ENCODE data around the gene GLG1.

GLG1 gene

GRCh38 chr16:74562117-74562516 is 44.8 kb downstream of the GLG1 start:
- TF ChIP-seq REST (IDR thresholded peaks at IDR 0.05; ENCODE audit: low read depth), result no peak
- TF ChIP-seq ZBTB7A (IDR thresholded peaks at IDR 0.05; ENCODE audit: low read depth), result no peak
- no peak for TF ChIP-seq TEAD4 (IDR thresholded peaks at IDR 0.05)
- TF ChIP-seq CREB1 (IDR thresholded peaks at IDR 0.05; ENCODE audit: low read depth), result no peak
- TF ChIP-seq TCF12 (IDR thresholded peaks at IDR 0.05; ENCODE audit: low read depth), result no peak

GRCh38 chr16:74561626-74562025 is 45.3 kb downstream of the GLG1 start:
- TF ChIP-seq RAD21 (IDR thresholded peaks at IDR 0.05; ENCODE audit: low read depth) (no peak), EP300 (IDR thresholded peaks at IDR 0.05; ENCODE audit: borderline replicate concordance) (no peak), CREB1 (IDR thresholded peaks at IDR 0.05; ENCODE audit: low read depth) (no peak), YY1 (IDR thresholded peaks at IDR 0.05; ENCODE audit: low read depth) (no peak), NFIC (IDR thresholded peaks at IDR 0.05) (no peak), REST (IDR thresholded peaks at IDR 0.05; ENCODE audit: low read depth) (no peak), TEAD4 (IDR thresholded peaks at IDR 0.05) (no peak), TAF1 (IDR thresholded peaks at IDR 0.05; ENCODE audit: low read depth) (no peak), EGR1 (IDR thresholded peaks at IDR 0.05) (no peak), MAX (IDR thresholded peaks at IDR 0.05) (no peak), ZBTB7A (IDR thresholded peaks at IDR 0.05; ENCODE audit: low read depth) (no peak), FOXM1 (IDR thresholded peaks at IDR 0.05; ENCODE audit: borderline replicate concordance, low read depth) (no peak), TCF12 (IDR thresholded peaks at IDR 0.05; ENCODE audit: low read depth) (no peak), USF1 (IDR thresholded peaks at IDR 0.05) (no peak)

- TF ChIP-seq USF1 (IDR thresholded peaks at IDR 0.05) (no peak), ZBTB7A (IDR thresholded peaks at IDR 0.05; ENCODE audit: low read depth) (no peak)
These were observed 46.0 kb downstream of the GLG1 start for GRCh38 chr16:74560912-74561311.

- TF ChIP-seq FOXM1 (IDR thresholded peaks at IDR 0.05; ENCODE audit: borderline replicate concordance, low read depth), result no peak
- no peak for TF ChIP-seq TCF12 (IDR thresholded peaks at IDR 0.05; ENCODE audit: low read depth)
- no peak for TF ChIP-seq CREB1 (IDR thresholded peaks at IDR 0.05; ENCODE audit: low read depth)
- TF ChIP-seq USF1 (IDR thresholded peaks at IDR 0.05), result no peak
- TF ChIP-seq REST (IDR thresholded peaks at IDR 0.05; ENCODE audit: low read depth), result no peak
- TF ChIP-seq YY1 (IDR thresholded peaks at IDR 0.05; ENCODE audit: low read depth), result no peak
- no peak for TF ChIP-seq MAX (IDR thresholded peaks at IDR 0.05)
- no peak for TF ChIP-seq TAF1 (IDR thresholded peaks at IDR 0.05; ENCODE audit: low read depth)
- no peak for TF ChIP-seq ZBTB7A (IDR thresholded peaks at IDR 0.05; ENCODE audit: low read depth)
- TF ChIP-seq CEBPB (IDR thresholded peaks at IDR 0.05), result no peak
- no peak for TF ChIP-seq NFIC (IDR thresholded peaks at IDR 0.05)
These were observed 48.0 kb downstream of the GLG1 start for GRCh38 chr16:74558873-74559272.

GRCh38 chr16:74557275-74557674 is 49.6 kb downstream of the GLG1 start:
- no peak for TF ChIP-seq REST (IDR thresholded peaks at IDR 0.05; ENCODE audit: low read depth)
- no peak for TF ChIP-seq TAF1 (IDR thresholded peaks at IDR 0.05; ENCODE audit: low read depth)
- no peak for TF ChIP-seq CEBPB (IDR thresholded peaks at IDR 0.05)
- no peak for TF ChIP-seq ZBTB7A (IDR thresholded peaks at IDR 0.05; ENCODE audit: low read depth)
- TF ChIP-seq YY1 (IDR thresholded peaks at IDR 0.05; ENCODE audit: low read depth), result no peak
- no peak for TF ChIP-seq FOXM1 (IDR thresholded peaks at IDR 0.05; ENCODE audit: borderline replicate concordance, low read depth)
- TF ChIP-seq NFIC (IDR thresholded peaks at IDR 0.05), result no peak
- TF ChIP-seq TCF12 (IDR thresholded peaks at IDR 0.05; ENCODE audit: low read depth), result no peak
- no peak for TF ChIP-seq EGR1 (IDR thresholded peaks at IDR 0.05)
- no peak for TF ChIP-seq USF1 (IDR thresholded peaks at IDR 0.05)
- no peak for TF ChIP-seq TEAD4 (IDR thresholded peaks at IDR 0.05)
- TF ChIP-seq MAX (IDR thresholded peaks at IDR 0.05), result no peak
- TF ChIP-seq CREB1 (IDR thresholded peaks at IDR 0.05; ENCODE audit: low read depth), result no peak
- no peak for TF ChIP-seq EP300 (IDR thresholded peaks at IDR 0.05; ENCODE audit: borderline replicate concordance)
